Activated naive CD8-positive, alpha-beta T cell treated with anti-CD3 and anti-CD28 coated beads, Interleukin-2, amount 50 U/mL, for 24 hours (primary cell): ENCODE measurements around the gene PLA2G2E.

ENCODE experiments used
- ATAC-seq: fragments of 150-1000 bp; cut with Tn5 transposase; one replicate; pipeline ENCODE4 v1.10.0; 2021
- DNase-seq: peaks from one replicate; pipeline ENCODE4 v3.0.0; 2021
- H3K27ac Mint-ChIP-seq: one replicate; pipeline ENCODE4 v1.8.0; 2021; ENCODE audit warnings: mild to moderate bottlenecking, mixed read lengths
- H3K27me3 Mint-ChIP-seq: one replicate; pipeline ENCODE4 v1.8.0; 2021; ENCODE audit warnings: mixed read lengths
- H3K36me3 Mint-ChIP-seq: one replicate; pipeline ENCODE4 v1.8.0; 2021; ENCODE audit warnings: low read depth, mixed read lengths
- H3K4me1 Mint-ChIP-seq: one replicate; pipeline ENCODE4 v1.8.0; 2021; ENCODE audit warnings: mixed read lengths
- H3K4me3 Mint-ChIP-seq: one replicate; pipeline ENCODE4 v1.8.0; 2021; ENCODE audit warnings: mild to moderate bottlenecking, moderate library complexity, mixed read lengths
- H3K9me3 Mint-ChIP-seq: one replicate; pipeline ENCODE4 v1.8.0; 2021; ENCODE audit warnings: mixed read lengths

Gene PLA2G2E

DNA sequence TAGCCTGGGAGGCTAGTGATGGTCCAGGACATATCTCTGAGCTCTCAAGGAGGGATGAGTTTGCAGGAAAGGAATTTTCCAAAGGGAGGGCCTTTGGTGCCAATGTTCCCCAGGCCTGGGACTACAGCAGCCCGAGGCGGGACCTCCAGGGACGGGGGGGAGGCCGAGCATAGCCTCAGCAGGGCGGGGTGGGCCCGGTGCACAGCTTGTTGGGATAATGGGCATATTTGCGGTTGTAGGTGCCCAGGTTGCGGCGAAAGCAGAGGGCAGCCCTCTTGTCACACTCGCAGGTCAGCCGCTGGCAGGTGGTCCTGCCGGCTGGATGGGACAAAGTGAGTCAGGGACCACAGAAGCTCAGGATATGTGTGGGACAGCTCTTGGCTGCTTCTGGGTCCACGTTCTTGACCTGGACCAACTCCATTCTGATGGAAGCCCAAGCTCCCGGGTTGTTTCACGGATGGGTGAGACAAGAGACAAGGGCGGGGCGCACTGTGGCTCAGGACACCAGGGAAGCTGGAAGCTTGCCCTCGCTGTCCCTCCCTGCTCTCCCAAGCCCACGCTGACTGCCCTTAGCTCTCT, 3.2 kb downstream of the PLA2G2E start:
- ATAC-seq (no peak), DNase-seq (no peak)
- no peak overlapping the region for H3K4me3 Mint-ChIP-seq
- no peaks in the 10 kb centered on the region for H3K9me3 Mint-ChIP-seq
- no peaks in the 10 kb centered on the region for H3K36me3 Mint-ChIP-seq
- H3K27ac Mint-ChIP-seq, result no peak overlapping the region
- peaks cover 2% of the 10 kb centered on the region for H3K4me1 Mint-ChIP-seq
- H3K27me3 Mint-ChIP-seq, result no peaks in the 10 kb centered on the region

DNA sequence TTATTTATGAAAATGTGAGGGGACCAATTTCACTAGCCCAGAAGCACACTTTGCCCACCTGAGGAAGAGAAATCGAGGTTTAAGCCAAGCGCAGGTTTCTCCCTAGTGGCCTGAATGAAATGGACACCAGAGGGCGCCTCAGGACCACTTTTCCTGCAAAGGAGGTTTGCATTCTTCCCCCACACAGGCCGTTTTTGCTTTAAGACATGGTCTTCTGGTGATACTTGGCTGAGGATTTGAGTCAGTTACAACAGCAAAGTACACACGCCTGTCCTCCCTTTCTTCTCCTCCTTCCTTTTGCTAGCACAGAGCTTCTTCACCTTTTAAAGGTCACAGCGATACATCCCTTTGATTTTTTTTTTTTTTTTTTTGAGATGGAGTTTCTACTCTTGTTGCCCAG, 5.4 kb downstream of the PLA2G2E start:
- no peak overlapping the region for H3K4me3 Mint-ChIP-seq
- no peaks in the 10 kb centered on the region for H3K9me3 Mint-ChIP-seq
- no peak overlapping the region for H3K27ac Mint-ChIP-seq
- peak; percentile 57 for ATAC-seq
- H3K4me1 Mint-ChIP-seq, result peaks cover 2% of the 10 kb centered on the region
- H3K36me3 Mint-ChIP-seq, result peaks cover 2% of the 10 kb centered on the region
- peak; percentile 84 for DNase-seq
- H3K27me3 Mint-ChIP-seq, result no peaks in the 10 kb centered on the region

DNA sequence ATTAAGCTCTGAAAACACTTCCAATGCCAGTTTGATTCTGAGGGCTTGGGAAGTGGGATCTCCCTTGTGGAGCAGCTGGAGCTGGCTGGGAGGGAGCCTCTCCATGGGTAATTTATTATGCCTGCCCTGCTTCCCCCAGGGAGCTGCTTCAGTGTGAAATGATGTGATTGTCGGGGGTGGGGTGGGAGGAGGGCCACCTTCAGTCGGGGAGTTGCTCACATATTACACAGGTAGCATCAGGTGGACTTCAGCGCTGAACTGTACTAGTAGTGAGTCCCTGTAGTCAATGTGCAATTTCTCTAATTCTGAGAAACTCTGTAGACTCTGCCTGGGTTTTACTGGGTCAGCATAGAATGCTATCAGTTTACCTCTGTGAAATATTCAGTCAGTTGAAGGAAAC, 12.8 kb downstream of the PLA2G2E start:
- Mint-ChIP-seq H3K36me3 (peaks cover 20% of the 10 kb centered on the region), H3K27me3 (no peaks in the 10 kb centered on the region)
- ATAC-seq, result no peak

DNA sequence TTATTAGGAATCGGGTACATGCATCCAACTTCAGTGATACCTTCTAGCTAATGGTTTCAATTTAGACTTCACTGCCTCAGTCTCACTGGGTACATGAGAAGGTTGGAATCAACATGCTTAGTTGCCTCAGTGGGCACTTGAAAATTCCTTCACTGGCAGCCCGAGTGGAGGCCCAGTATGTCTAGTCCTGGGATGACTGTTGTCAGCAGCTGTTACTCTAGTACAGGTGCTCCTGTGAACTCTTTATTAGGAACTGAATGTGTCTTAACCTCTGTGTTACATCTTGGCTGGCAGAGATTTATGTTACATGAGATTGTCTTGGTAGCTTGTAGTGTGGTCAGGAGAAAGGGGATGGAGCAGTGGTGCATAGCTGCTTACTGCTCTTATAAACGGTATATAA, 13.4 kb downstream of the PLA2G2E start:
- Mint-ChIP-seq H3K4me1 (no peaks in the 10 kb centered on the region), H3K36me3 (peaks cover 23% of the 10 kb centered on the region), H3K9me3 (no peaks in the 10 kb centered on the region), H3K4me3 (no peak overlapping the region), H3K27me3 (no peaks in the 10 kb centered on the region), H3K27ac (no peak overlapping the region)
- ATAC-seq (no peak), DNase-seq (no peak)

More for the DNA sequence above, 12.8 kb downstream of the PLA2G2E start:
- no peak for DNase-seq
- Mint-ChIP-seq H3K4me1 (no peaks in the 10 kb centered on the region), H3K9me3 (no peaks in the 10 kb centered on the region), H3K27ac (no peak overlapping the region), H3K4me3 (no peak overlapping the region)

DNA sequence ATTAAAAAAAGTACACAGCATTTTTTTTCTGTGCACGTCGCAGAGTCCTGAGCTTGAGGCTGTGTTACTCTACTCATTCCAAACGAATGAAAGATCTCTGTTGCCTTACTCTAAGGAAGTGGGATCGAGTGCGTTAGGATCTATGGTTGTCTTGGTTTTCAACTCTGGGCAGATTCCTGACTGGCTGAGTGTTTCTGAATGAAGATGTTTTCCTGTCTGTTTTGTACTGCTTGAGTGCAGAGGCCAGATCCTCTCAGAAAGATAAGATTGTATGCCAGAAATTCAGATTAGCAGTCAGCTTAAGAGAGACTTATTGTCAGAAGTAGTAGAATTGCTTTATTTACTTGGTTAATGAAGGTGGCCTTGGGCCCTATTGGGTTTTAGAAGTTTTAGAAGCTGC, 14.0 kb downstream of the PLA2G2E start:
- Mint-ChIP-seq H3K4me1 (no peaks in the 10 kb centered on the region), H3K27me3 (no peaks in the 10 kb centered on the region), H3K4me3 (no peak overlapping the region), H3K36me3 (peaks cover 28% of the 10 kb centered on the region), H3K27ac (no peak overlapping the region), H3K9me3 (no peaks in the 10 kb centered on the region)
- no peak for ATAC-seq
- no peak for DNase-seq

DNA sequence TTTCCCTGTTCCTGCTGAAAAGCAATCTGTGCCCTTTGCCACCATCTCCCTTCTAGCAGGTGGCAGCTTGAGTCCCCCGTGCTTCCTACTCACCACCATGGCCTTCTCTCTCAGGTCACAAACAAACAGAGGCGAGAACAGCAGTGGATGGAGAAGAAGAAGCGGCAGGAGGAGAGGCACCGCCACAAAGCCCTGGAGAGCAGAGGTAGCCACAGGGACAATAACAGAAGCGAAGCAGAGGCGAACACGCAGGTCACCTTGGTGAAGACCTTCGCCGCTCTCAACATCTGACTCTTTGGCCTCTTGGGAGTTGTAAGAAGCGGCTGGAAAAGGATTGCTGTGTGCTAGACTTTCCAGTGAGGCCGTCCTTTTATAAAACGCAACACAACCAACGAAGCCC, 16.0 kb downstream of the PLA2G2E start:
- no peak for ATAC-seq
- Mint-ChIP-seq H3K27me3 (no peaks in the 10 kb centered on the region), H3K4me1 (no peaks in the 10 kb centered on the region), H3K9me3 (no peaks in the 10 kb centered on the region), H3K36me3 (peaks cover 40% of the 10 kb centered on the region), H3K27ac (no peak overlapping the region), H3K4me3 (no peak overlapping the region)
- no peak for DNase-seq

DNA sequence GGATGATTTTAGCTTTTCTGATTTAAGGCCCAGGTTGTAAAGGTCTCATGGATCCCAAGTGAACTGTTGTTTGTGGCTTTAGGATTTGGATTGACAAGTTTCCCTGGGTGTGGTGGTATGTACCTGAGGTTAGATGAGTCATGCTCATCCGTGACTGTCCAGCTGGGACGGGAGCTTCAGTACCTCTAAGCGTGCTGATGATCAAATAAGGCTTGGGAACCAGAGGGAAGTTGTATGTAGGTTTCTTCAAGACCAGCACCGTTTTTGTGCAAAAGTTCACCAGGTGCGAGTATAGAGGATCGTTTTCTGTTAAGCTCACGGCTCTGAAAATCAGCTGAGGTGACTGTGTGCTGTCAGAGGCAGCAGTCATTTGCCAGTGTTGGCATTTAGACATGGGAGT, 19.8 kb downstream of the PLA2G2E start:
- H3K36me3 Mint-ChIP-seq, result peaks cover 61% of the 10 kb centered on the region
- no peak overlapping the region for H3K4me3 Mint-ChIP-seq
- H3K27ac Mint-ChIP-seq, result no peak overlapping the region
- no peaks in the 10 kb centered on the region for H3K27me3 Mint-ChIP-seq
- H3K4me1 Mint-ChIP-seq, result no peaks in the 10 kb centered on the region
- H3K9me3 Mint-ChIP-seq, result no peaks in the 10 kb centered on the region
- ATAC-seq (no peak), DNase-seq (no peak)

DNA sequence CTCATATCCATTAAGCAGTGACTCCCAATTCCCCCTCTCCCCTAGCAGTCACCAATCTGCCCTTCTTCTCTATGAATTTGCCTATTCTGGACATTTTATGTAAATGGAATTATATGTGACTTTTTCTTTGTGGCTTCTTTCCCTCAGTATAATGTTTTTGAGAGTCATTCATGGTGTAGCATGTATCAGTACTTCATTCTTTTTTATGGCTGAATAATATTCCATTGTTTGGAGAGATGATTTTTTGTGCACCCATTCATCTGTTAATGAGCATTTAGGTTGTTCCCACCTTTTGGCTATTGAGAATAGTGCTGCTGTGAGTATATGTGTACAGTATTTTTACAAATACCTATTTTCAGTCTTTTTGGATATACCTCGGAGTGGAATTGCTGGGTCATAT, 21.8 kb downstream of the PLA2G2E start:
- DNase-seq, result no peak
- ATAC-seq, result no peak
- H3K9me3 Mint-ChIP-seq, result no peaks in the 10 kb centered on the region
- no peaks in the 10 kb centered on the region for H3K27me3 Mint-ChIP-seq
- no peak overlapping the region for H3K27ac Mint-ChIP-seq
- no peaks in the 10 kb centered on the region for H3K4me1 Mint-ChIP-seq
- peaks cover 59% of the 10 kb centered on the region for H3K36me3 Mint-ChIP-seq
- no peak overlapping the region for H3K4me3 Mint-ChIP-seq

DNA sequence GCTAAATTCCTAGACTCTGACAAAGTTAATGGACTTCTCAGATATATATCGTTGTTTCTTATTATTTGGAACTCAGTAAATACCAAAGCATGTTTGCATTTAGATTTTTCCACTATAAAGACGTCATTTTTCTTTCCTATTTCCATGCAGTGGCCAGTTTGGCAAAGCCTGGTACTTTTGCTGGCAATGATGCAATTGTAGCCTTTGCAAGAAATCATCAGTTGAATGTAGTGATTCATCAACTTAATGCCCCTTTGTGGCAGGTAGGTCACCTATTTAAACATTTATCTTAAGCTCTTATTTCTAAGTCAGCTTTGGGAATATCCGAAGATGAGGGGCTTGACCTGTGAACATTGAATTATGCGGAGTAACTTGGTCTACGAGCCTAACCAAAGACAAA, 29.2 kb downstream of the PLA2G2E start:
- H3K9me3 Mint-ChIP-seq, result no peaks in the 10 kb centered on the region
- no peak for ATAC-seq
- H3K27ac Mint-ChIP-seq, result no peak overlapping the region
- H3K4me3 Mint-ChIP-seq, result no peak overlapping the region
- peaks cover 6% of the 10 kb centered on the region for H3K4me1 Mint-ChIP-seq
- H3K36me3 Mint-ChIP-seq, result peaks cover 45% of the 10 kb centered on the region
- no peaks in the 10 kb centered on the region for H3K27me3 Mint-ChIP-seq
- no peak for DNase-seq

DNA sequence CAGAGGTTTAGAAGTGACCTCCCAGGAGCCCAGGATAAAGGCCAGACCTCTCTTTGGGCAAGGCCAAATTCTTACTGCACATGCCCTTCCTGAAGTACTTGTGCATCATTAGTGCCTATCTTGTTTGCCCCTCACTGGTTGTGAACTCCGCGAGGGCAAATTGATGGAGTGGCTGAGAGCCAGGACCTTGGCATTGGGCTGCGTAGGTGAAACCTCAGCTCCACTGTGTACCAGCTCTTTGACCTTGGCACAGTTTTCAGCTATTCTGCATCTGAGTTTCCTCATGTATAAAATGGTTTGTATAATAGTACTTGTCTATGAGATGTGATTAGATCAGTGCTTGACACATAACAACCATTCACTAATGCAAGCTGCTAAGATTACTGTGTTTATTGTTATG, 29.7 kb downstream of the PLA2G2E start:
- peaks cover 40% of the 10 kb centered on the region for H3K36me3 Mint-ChIP-seq
- H3K4me3 Mint-ChIP-seq, result no peak overlapping the region
- ATAC-seq (no peak), DNase-seq (no peak)
- no peaks in the 10 kb centered on the region for H3K27me3 Mint-ChIP-seq
- no peaks in the 10 kb centered on the region for H3K9me3 Mint-ChIP-seq
- H3K4me1 Mint-ChIP-seq, result peaks cover 7% of the 10 kb centered on the region
- H3K27ac Mint-ChIP-seq, result no peak overlapping the region

DNA sequence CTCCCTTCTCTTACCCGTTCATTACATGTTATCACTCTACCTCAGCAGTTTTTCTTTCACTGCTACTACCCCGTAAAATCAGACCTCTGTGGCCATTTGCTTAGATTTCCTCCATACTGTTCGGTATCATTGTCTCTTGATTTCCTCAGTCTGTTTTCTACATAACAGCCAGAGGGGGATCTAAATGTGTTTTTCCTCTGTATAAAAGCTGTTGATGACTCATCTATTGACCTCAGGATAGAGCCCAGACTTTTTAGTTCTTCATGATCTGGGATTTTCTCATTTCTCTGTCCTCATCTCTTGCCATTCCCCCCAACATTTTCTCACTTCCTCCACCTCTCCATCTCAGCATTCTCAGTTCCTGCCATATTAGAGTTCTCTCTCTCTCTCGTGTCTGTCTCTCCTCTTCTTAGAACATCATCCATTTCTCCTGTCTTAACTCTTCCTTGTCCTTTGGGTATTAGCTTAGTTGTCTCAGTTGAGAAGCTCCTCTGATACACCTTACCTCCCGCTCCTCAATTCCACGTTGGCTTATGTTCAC, 30.7 kb downstream of the PLA2G2E start:
- Mint-ChIP-seq H3K27me3 (no peaks in the 10 kb centered on the region), H3K27ac (peak overlapping the region; percentile 26), H3K4me3 (no peak overlapping the region), H3K4me1 (peaks cover 9% of the 10 kb centered on the region), H3K9me3 (no peaks in the 10 kb centered on the region), H3K36me3 (peaks cover 40% of the 10 kb centered on the region)
- ATAC-seq (no peak), DNase-seq (no peak)

DNA sequence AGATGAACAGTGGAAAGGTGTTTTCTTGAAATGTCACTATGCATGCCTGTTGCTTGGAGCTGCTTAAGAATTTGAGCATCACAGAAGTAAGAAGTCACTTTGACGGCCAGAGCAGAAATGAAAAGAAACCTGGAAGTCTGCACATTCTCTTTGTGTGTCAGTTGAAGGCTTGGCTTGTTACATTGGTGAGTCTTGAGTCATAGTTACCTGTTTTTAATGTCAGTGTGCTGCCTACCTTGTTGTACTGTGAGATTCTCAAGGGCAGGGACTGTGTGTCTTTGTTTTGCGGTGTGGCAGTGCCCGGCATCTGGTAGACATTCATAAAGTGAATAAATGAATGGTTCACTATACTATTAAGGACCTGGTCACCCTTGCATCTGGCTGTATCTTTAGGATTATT, 31.3 kb downstream of the PLA2G2E start:
- Mint-ChIP-seq H3K4me1 (peaks cover 9% of the 10 kb centered on the region), H3K27me3 (no peaks in the 10 kb centered on the region), H3K4me3 (no peak overlapping the region), H3K9me3 (no peaks in the 10 kb centered on the region), H3K36me3 (peaks cover 35% of the 10 kb centered on the region), H3K27ac (no peak overlapping the region)
- DNase-seq (no peak), ATAC-seq (no peak)

DNA sequence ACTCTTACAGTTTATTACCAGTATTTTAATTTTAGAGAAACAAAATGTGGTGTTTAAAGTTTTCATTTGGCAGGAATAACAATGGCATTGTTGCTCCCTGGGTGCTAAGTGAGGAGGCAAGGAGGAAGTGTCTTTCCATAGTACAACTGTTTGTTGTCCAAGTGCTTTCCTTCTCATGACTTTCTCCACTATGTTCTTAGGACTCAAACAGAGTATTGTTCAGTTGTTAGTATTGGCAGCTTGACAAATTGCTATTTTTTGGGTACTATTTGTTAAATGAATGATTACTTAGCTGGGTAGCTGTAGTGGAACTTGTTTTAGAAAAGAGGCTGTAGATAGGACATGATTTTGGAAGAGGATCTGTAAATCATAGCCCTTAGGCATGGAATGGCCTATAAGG, 33.8 kb downstream of the PLA2G2E start:
- Mint-ChIP-seq H3K4me3 (no peak overlapping the region), H3K9me3 (no peaks in the 10 kb centered on the region), H3K27me3 (no peaks in the 10 kb centered on the region), H3K36me3 (peaks cover 27% of the 10 kb centered on the region), H3K4me1 (peaks cover 16% of the 10 kb centered on the region), H3K27ac (no peak overlapping the region)
- ATAC-seq, result no peak
- DNase-seq, result no peak

DNA sequence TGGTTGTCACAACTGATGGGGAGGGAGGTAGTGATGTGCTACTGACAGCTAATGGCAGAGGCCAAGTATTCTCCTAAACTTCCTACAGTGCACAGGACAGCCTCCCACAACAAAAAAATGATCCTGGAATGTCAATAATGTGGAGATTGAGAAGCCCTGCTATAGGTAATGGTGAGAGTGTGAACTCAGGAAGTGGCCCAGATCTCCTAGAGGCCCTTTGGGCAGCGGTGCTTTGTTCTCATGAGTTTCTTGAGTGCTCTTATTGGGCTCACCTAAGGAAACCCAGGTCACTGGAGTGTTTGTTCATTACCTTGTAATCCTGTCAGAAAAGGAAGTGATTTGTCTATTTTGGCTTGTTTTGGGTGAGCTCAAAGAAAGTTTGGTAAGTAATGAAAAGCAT, 35.3 kb downstream of the PLA2G2E start:
- H3K27me3 Mint-ChIP-seq, result no peaks in the 10 kb centered on the region
- DNase-seq (no peak), ATAC-seq (no peak)
- H3K9me3 Mint-ChIP-seq, result no peaks in the 10 kb centered on the region
- peaks cover 19% of the 10 kb centered on the region for H3K36me3 Mint-ChIP-seq
- no peak overlapping the region for H3K27ac Mint-ChIP-seq
- H3K4me3 Mint-ChIP-seq, result no peak overlapping the region
- peaks cover 29% of the 10 kb centered on the region for H3K4me1 Mint-ChIP-seq

DNA sequence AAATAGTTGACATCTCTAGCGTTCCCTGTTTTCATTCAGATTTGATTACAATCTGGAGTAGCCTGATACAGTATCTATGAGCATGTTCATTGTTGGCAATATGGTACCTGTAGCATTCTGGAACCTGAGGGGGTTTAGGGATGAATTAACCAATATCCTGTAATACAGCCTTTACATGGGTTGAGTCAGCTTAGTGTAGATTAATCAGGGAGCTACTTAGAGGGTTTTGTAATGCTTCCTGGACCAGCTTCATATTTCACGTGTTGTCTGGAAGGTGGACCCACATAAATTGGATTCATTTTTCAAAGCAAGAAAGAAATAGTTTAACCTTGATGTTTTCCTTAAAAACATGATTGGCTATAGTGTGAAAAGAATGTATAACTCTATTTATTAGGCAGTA, 37.6 kb downstream of the PLA2G2E start:
- peaks cover 3% of the 10 kb centered on the region for H3K27me3 Mint-ChIP-seq
- H3K4me3 Mint-ChIP-seq, result no peak overlapping the region
- peaks cover 36% of the 10 kb centered on the region for H3K4me1 Mint-ChIP-seq

DNA sequence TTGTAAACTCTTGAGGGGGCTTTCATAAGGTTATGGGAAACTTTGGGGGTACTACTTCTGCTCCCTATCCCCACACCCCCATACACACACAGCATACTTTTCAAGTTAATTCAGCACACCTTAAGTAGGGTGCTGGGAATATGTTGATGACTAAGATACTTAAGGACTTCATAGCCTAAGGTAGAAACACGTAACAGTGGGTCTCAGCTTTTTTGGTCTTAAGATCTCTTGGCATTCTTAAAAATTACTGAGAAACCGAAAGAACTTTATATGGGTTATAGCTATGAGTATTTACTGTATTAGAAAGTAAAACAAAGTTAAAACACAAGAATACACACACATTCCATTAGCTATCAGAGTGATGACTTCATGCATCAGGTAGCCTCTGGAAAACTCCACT, 39.1 kb downstream of the PLA2G2E start:
- no peak for ATAC-seq
- H3K4me1 Mint-ChIP-seq, result peaks cover 36% of the 10 kb centered on the region
- peaks cover 2% of the 10 kb centered on the region for H3K36me3 Mint-ChIP-seq
- peaks cover 4% of the 10 kb centered on the region for H3K27me3 Mint-ChIP-seq
- DNase-seq, result no peak
- H3K9me3 Mint-ChIP-seq, result no peaks in the 10 kb centered on the region
- peak overlapping the region; percentile 87 for H3K4me3 Mint-ChIP-seq
- H3K27ac Mint-ChIP-seq, result no peak overlapping the region

More for the DNA sequence above, 37.6 kb downstream of the PLA2G2E start:
- Mint-ChIP-seq H3K9me3 (no peaks in the 10 kb centered on the region), H3K27ac (no peak overlapping the region), H3K36me3 (peaks cover 7% of the 10 kb centered on the region)
- no peak for DNase-seq
- ATAC-seq, result no peak
